H1 (cell line): ENCODE measurements around the gene EFR3B. TPM values are rescaled to one million over a fixed set of nuclear protein-coding genes. Genes with fewer than 3 reads are reported as not detected.

Experiments used
- CTCF ChIA-PET: fragments of 300-600 bp; sonication (Branson Sonifier 250); formaldehyde crosslinking; loops from one replicate; lab custom pipeline; 2021; ENCODE audit not compliant: partially characterized antibody; lab: Charles Lee
- POLR2A ChIA-PET: fragments of 300-600 bp; sonication (Branson Sonifier 250); formaldehyde crosslinking; loops from one replicate; lab custom pipeline; 2021; ENCODE audit warnings: inconsistent platforms; ENCODE audit not compliant: partially characterized antibody; lab: Charles Lee
- DNase-seq, 2 experiments: peaks; one replicate each; pipeline versions ENCODE4 v3.0.0 to v3.0.0-alpha.2; 2010 to 2022; ENCODE audit warnings: low spot score in 2 of 2, low read depth in 1 of 2, mixed read lengths in 1 of 2
- FAIRE-seq: peaks from 2 replicates; lab custom pipeline; 2011; peaks lifted over from hg19 to GRCh38; lab: Jason Lieb, UNC
- H2AFZ ChIP-seq: 2 replicates; pipeline ENCODE4 v1.8.1; 2012; ENCODE audit warnings: low read length, inconsistent platforms
- H2AK5ac ChIP-seq: 2 replicates; pipeline ENCODE4 v1.6.1; 2013; ENCODE audit warnings: low read depth, low read length
- H2BK120ac ChIP-seq: replicated peaks from 2 replicates; pipeline ENCODE3; 2013; ENCODE audit warnings: low read depth, low read length, inconsistent platforms
- H2BK12ac ChIP-seq: 2 replicates; pipeline ENCODE4 v1.6.1; 2013; ENCODE audit warnings: low read depth, low read length
- H2BK15ac ChIP-seq: 2 replicates; pipeline ENCODE4 v1.6.1; 2013; ENCODE audit warnings: low read length
- H2BK20ac ChIP-seq: 2 replicates; pipeline ENCODE4 v1.6.1; 2013; ENCODE audit warnings: low read length
- H2BK5ac ChIP-seq: 2 replicates; pipeline ENCODE4 v1.6.1; 2013; ENCODE audit warnings: low read depth, low read length
- H3K14ac ChIP-seq: 2 replicates; pipeline ENCODE4 v1.6.1; 2013; ENCODE audit warnings: inconsistent platforms; ENCODE audit not compliant: insufficient read length
- H3K18ac ChIP-seq: 2 replicates; pipeline ENCODE4 v1.6.1; 2013; ENCODE audit warnings: low read length; ENCODE audit errors: extremely low read depth
- H3K23ac ChIP-seq: 2 replicates; pipeline ENCODE4 v1.6.1; 2013; ENCODE audit warnings: inconsistent platforms; ENCODE audit not compliant: insufficient read length
- H3K23me2 ChIP-seq: 2 replicates; pipeline ENCODE4 v1.6.1; 2013; ENCODE audit warnings: low read depth, low read length
- H3K27ac ChIP-seq: 2 replicates; pipeline ENCODE4 v1.6.1; 2011; ENCODE audit warnings: low read depth, low read length, inconsistent platforms
- H3K27me3 ChIP-seq, 4 experiments: replicated peaks in 1 of 4; 1 replicate in 1 of 4; 2 replicates in 3 of 4; pipeline versions ENCODE4 v1.6.1 to v1.8.1; 2011 to 2013; ENCODE audit warnings: low read length in 3 of 4, mild to moderate bottlenecking in 3 of 4, inconsistent platforms in 2 of 4, mixed read lengths in 2 of 4, moderate library complexity in 1 of 4; ENCODE audit not compliant: control insufficient read depth in 3 of 4, insufficient read depth in 3 of 4; ENCODE audit errors: extremely low read depth in 1 of 4
- H3K36me3 ChIP-seq, 4 experiments: 2 replicates each; pipeline versions ENCODE4 v1.6.1 to v1.8.1; 2011 to 2013; ENCODE audit warnings: mild to moderate bottlenecking in 4 of 4, low read length in 3 of 4, moderate library complexity in 2 of 4, control low read depth in 1 of 4, inconsistent platforms in 1 of 4; ENCODE audit not compliant: insufficient read depth in 4 of 4, control insufficient read depth in 2 of 4
- H3K4ac ChIP-seq: replicated peaks from 2 replicates; pipeline ENCODE3; 2013; ENCODE audit warnings: low read length, low read depth, mixed read lengths, inconsistent platforms; ENCODE audit not compliant: insufficient read length
- H3K4me1 ChIP-seq, 4 experiments: replicated peaks in 1 of 4; 1 replicate in 1 of 4; 2 replicates in 3 of 4; pipeline versions ENCODE4 v1.6.1 to v1.8.1; 2011 to 2013; ENCODE audit warnings: low read length in 3 of 4, inconsistent platforms in 2 of 4, mixed read lengths in 1 of 4; ENCODE audit not compliant: insufficient read depth in 4 of 4, control insufficient read depth in 3 of 4
- H3K4me2 ChIP-seq, 2 experiments: 2 replicates each; pipeline versions ENCODE4 v1.6.1 to v1.8.1; 2011 to 2013; ENCODE audit warnings: low read depth in 2 of 2, low read length in 2 of 2, control low read depth in 1 of 2, inconsistent platforms in 1 of 2, mild to moderate bottlenecking in 1 of 2; ENCODE audit not compliant: insufficient read depth in 1 of 2
- H3K4me3 ChIP-seq, 4 experiments: fragments of 200-600, 300-600 bp in 1 of 4; sonication (generic), shearing (Covaris generic), sonication (Bioruptor Twin) in 1 of 4; 2 replicates each; pipeline versions ENCODE4 v1.5.1 to v1.8.1; 2011 to 2016; ENCODE audit warnings: low read length in 4 of 4, low read depth in 3 of 4, control low read depth in 2 of 4, inconsistent platforms in 2 of 4, mild to moderate bottlenecking in 2 of 4, mixed read lengths in 1 of 4, moderate library complexity in 1 of 4; ENCODE audit not compliant: insufficient read depth in 2 of 4; ENCODE audit errors: extremely low read depth in 1 of 4
- H3K56ac ChIP-seq: replicated peaks from 2 replicates; pipeline ENCODE3; 2013; ENCODE audit warnings: low read depth, mild to moderate bottlenecking, mixed read lengths, low read length, inconsistent platforms; ENCODE audit not compliant: insufficient read length
- H3K79me1 ChIP-seq: 2 replicates; pipeline ENCODE4 v1.6.1; 2013; ENCODE audit warnings: low read depth, low read length, control low read depth
- H3K79me2 ChIP-seq, 2 experiments: 2 replicates each; pipeline versions ENCODE4 v1.6.1 to v1.8.1; 2012 to 2013; ENCODE audit warnings: low read length in 2 of 2, mild to moderate bottlenecking in 2 of 2, inconsistent platforms in 1 of 2; ENCODE audit not compliant: insufficient read depth in 2 of 2, control insufficient read depth in 1 of 2
- H3K9ac ChIP-seq, 4 experiments: replicated peaks in 1 of 4; 1 replicate in 1 of 4; 2 replicates in 3 of 4; pipeline versions ENCODE4 v1.6.1 to v1.8.1; 2011 to 2013; ENCODE audit warnings: low read depth in 3 of 4, low read length in 3 of 4, control low read depth in 2 of 4, mild to moderate bottlenecking in 2 of 4, moderate library complexity in 2 of 4, inconsistent platforms in 1 of 4; ENCODE audit errors: extremely low read depth in 1 of 4
- H3K9me3 ChIP-seq, 2 experiments: 2 replicates each; pipeline versions ENCODE4 v1.6.1 to v1.8.1; 2012 to 2013; ENCODE audit warnings: mild to moderate bottlenecking in 2 of 2, moderate library complexity in 2 of 2, control low read depth in 1 of 2, inconsistent platforms in 1 of 2, low read depth in 1 of 2, low read length in 1 of 2, mixed read lengths in 1 of 2; ENCODE audit not compliant: insufficient read depth in 2 of 2
- H4K20me1 ChIP-seq, 2 experiments: replicated peaks in 1 of 2; 2 replicates each; pipeline versions ENCODE3 to v1.8.1; 2011 to 2013; ENCODE audit warnings: inconsistent platforms in 2 of 2, low read length in 2 of 2, mild to moderate bottlenecking in 1 of 2; ENCODE audit not compliant: insufficient read depth in 2 of 2, control insufficient read depth in 1 of 2
- H4K5ac ChIP-seq: 2 replicates; pipeline ENCODE4 v1.6.1; 2013; ENCODE audit warnings: low read length, low read depth, mixed read lengths, inconsistent platforms; ENCODE audit not compliant: insufficient read length
- H4K8ac ChIP-seq: 2 replicates; pipeline ENCODE4 v1.8.0; 2013; ENCODE audit warnings: mild to moderate bottlenecking, moderate library complexity, low read length, inconsistent platforms; ENCODE audit not compliant: insufficient read depth; ENCODE audit errors: extremely low read depth
- H4K91ac ChIP-seq: replicated peaks from 2 replicates; pipeline ENCODE3; 2013; ENCODE audit warnings: low read length, mixed read lengths, inconsistent platforms; ENCODE audit not compliant: insufficient read length
- JUND ChIP-seq: IDR thresholded peaks from 2 replicates; pipeline ENCODE4 v1.6.1; 2011; ENCODE audit warnings: mild to moderate bottlenecking, improper control_type of control experiment, low read length
- MAX ChIP-seq: IDR thresholded peaks from 2 replicates; pipeline ENCODE4 v1.6.1; 2012; ENCODE audit warnings: inconsistent platforms
- SAP30 ChIP-seq: fragments of 300-600 bp; sonication (generic); IDR thresholded peaks from 2 replicates; pipeline ENCODE4 v1.7.1; 2012; ENCODE audit warnings: low read length, moderate library complexity, mild to moderate bottlenecking, inconsistent platforms; ENCODE audit not compliant: insufficient read depth, insufficient replicate concordance
- TEAD4 ChIP-seq: IDR thresholded peaks from 2 replicates; pipeline ENCODE4 v1.6.1; 2012; ENCODE audit warnings: low read depth, low read length, inconsistent platforms, mixed read lengths
- WGBS, 2 experiments: shearing (Covaris generic) in 1 of 2; methylation state at CpG; one replicate each; pipeline versions ENCODE4 v1.1.6 to v1.1.7; 2013 to 2015; ENCODE audit warnings: low lambda C conversion rate in 2 of 2, mixed read lengths in 2 of 2, inconsistent platforms in 1 of 2, low coverage in 1 of 2, missing lambda C conversion rate in 1 of 2; ENCODE audit not compliant: insufficient replicate concordance in 2 of 2, insufficient coverage in 1 of 2, insufficient read length in 1 of 2; ENCODE audit errors: extremely low coverage in 1 of 2, missing lambda C conversion rate in 1 of 2; 5-methylcytosine and 5-hydroxymethylcytosine counted together
- polyA plus RNA-seq, 7 experiments: library from polyadenylated mRNA; depleted of rRNA in 3 of 7; stranded (reverse) in 5 of 7; unstranded in 2 of 7; fragments of >200 nt in 5 of 7; fragments of 200-250 nt in 2 of 7; gene quantifications; 1 replicate in 5 of 7; 2 replicates in 1 of 7; 4 replicates in 1 of 7; pipeline versions ENCODE4 v1.2.1 to v1.2.3, GENCODE V29; 2011 to 2013; ENCODE audit warnings: missing spikeins in 2 of 7, mixed read lengths in 2 of 7
- total RNA-seq: library from RNA; stranded (reverse); fragmentation: NEBNext Ultra II Directional; extraction: Animal tissue kit (Norgen Biotek cat#: 25700); gene quantifications from 2 replicates; pipeline ENCODE4 v1.2.1, GENCODE V29; 2021

Gene EFR3B
- total and polyA plus RNA-seq, 2 of the 8 experiments (the other 6 are each of a cell fraction or from before 2014, with no cell fraction given), result 3.4 to 9.6 TPM

DNA sequence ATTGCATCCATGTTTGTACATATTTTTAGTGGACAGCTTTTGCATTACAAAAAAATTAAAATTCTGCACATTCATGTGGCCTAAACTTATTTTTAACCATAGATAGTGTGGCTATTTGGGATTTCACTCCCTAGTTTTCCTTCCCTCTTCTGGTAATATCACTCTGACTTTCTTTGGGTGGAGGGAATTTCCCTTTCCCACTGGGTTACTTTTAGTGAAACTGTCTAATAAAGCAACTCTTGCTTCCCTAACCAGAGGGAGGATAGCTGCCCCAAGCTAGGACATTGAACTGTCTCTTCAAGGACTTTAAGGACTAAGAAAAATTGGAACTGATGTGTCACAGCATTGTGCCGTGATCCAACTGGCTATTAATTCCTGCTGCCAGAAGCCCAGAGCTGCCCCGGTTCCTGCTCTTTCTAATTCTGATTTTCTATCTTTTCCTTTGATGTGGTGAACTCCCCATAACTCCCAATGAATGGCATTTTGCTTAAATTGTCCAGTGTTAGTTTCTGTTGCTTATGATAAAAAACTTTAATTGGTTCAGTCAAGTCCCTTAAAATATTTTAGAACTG lies 20.0 kb upstream of the EFR3B start:
- ChIA-PET POLR2A (no interaction called here), CTCF (interaction anchor here (0.6 kb wide), 1 partner anchor 19 kb away, joined by 3 read pairs; no protein-coding TSS in a partner anchor)
- H2AFZ ChIP-seq, result no peak overlapping the region
- no peak overlapping the region for H3K4me3 ChIP-seq
- H3K79me1 ChIP-seq, result no peaks in the 10 kb centered on the region
- H3K56ac ChIP-seq, result no peak overlapping the region
- no peak overlapping the region for H3K4me2 ChIP-seq
- no peak overlapping the region for H4K8ac ChIP-seq
- no peak overlapping the region for H2BK120ac ChIP-seq
- no peak overlapping the region for H2AK5ac ChIP-seq
- H4K91ac ChIP-seq, result no peak overlapping the region
- no peaks in the 10 kb centered on the region for H3K79me2 ChIP-seq
- H3K18ac ChIP-seq, result no peak overlapping the region
- no peak overlapping the region for H3K23ac ChIP-seq
- H2BK20ac ChIP-seq, result no peak overlapping the region
- H3K23me2 ChIP-seq, result no peaks in the 10 kb centered on the region
- 88% methylated on average over 2 of the region's 2 CpGs; no CpG with 5 or more reads in 1 of the 2 experiments for WGBS, 2 experiments
- no peaks in the 10 kb centered on the region for H3K4me1 ChIP-seq
- FAIRE-seq (no peak), DNase-seq (no peak)
- H4K5ac ChIP-seq, result no peak overlapping the region
- H3K36me3 ChIP-seq, result no peaks in the 10 kb centered on the region
- H2BK5ac ChIP-seq, result no peak overlapping the region
- no peaks in the 10 kb centered on the region for H3K9me3 ChIP-seq
- H4K20me1 ChIP-seq, result no peaks in the 10 kb centered on the region
- H2BK12ac ChIP-seq, result no peak overlapping the region
- no peak overlapping the region for H3K14ac ChIP-seq
- TF ChIP-seq TEAD4 (no peak), JUND (no peak), MAX (no peak), SAP30 (no peak)
- no peak overlapping the region for H3K9ac ChIP-seq
- no peak overlapping the region for H3K4ac ChIP-seq
- no peak overlapping the region for H2BK15ac ChIP-seq
- H3K27ac ChIP-seq, result no peak overlapping the region
- H3K27me3 ChIP-seq, result no peaks in the 10 kb centered on the region
